Neural cell (in vitro differentiated cells): ENCODE results near the gene SUV39H1. TPM values are rescaled to one million over a fixed set of nuclear protein-coding genes. Genes with fewer than 3 reads are reported as not detected.
"Not testable (repeated sequence)": the region's sequence is repeated elsewhere in the genome, so short reads cannot be mapped to it uniquely, and the experiment has no call there.

Experiments used
- H2AFZ ChIP-seq: fragments of 200-600, 300-800 bp; sonication (generic), shearing (Covaris generic); 2 replicates; pipeline ENCODE4 v1.6.0; 2014; ENCODE audit warnings: low read depth, mild to moderate bottlenecking, antibody characterized with exemption, low read length, moderate library complexity
- H3F3A ChIP-seq: fragments of 200-600 bp; shearing (Covaris generic); 2 replicates; pipeline ENCODE4 v1.6.1; 2016; ENCODE audit warnings: mild to moderate bottlenecking, moderate library complexity, mixed read lengths, antibody characterized with exemption, low read length; ENCODE audit not compliant: insufficient read depth, poor library complexity, severe bottlenecking
- H3K27ac ChIP-seq: fragments of 200-600, 300-800 bp; sonication (generic), shearing (Covaris generic); 2 replicates; pipeline ENCODE4 v1.5.1; 2014; ENCODE audit warnings: mild to moderate bottlenecking, low read length, moderate library complexity
- H3K27me3 ChIP-seq: fragments of 300-800, 200-600 bp; sonication (generic), shearing (Covaris generic); 2 replicates; pipeline ENCODE4 v1.6.0; 2014; ENCODE audit warnings: mild to moderate bottlenecking, low read depth, low read length, moderate library complexity; ENCODE audit not compliant: insufficient read depth
- H3K36me3 ChIP-seq: fragments of 300-800, 200-600 bp; sonication (generic), shearing (Covaris generic); 2 replicates; pipeline ENCODE4 v1.5.1; 2014; ENCODE audit warnings: mild to moderate bottlenecking, antibody characterized with exemption, low read length, moderate library complexity; ENCODE audit not compliant: insufficient read depth
- H3K4me2 ChIP-seq: fragments of 300-800, 200-600 bp; sonication (generic), shearing (Covaris generic); 2 replicates; pipeline ENCODE4 v1.6.0; 2014; ENCODE audit warnings: mild to moderate bottlenecking, low read length
- H3K4me3 ChIP-seq: fragments of 300-800, 200-600 bp; sonication (generic), shearing (Covaris generic); 2 replicates; pipeline ENCODE4 v1.5.1; 2014; ENCODE audit warnings: mild to moderate bottlenecking, low read length, moderate library complexity
- H3K79me2 ChIP-seq: fragments of 200-600 bp; shearing (Covaris generic); replicated peaks from 2 replicates; pipeline ENCODE4 v1.6.0; 2014; ENCODE audit warnings: mild to moderate bottlenecking, low read length, moderate library complexity; ENCODE audit not compliant: insufficient read depth
- H3K9ac ChIP-seq: fragments of 300-800, 200-600 bp; sonication (generic), shearing (Covaris generic); 2 replicates; pipeline ENCODE4 v1.6.1; 2016; ENCODE audit warnings: mild to moderate bottlenecking, low read length, mixed read lengths
- H3K9me2 ChIP-seq: fragments of 200-600 bp; shearing (Covaris generic); 2 replicates; pipeline ENCODE4 v1.6.1; 2016; ENCODE audit warnings: mild to moderate bottlenecking, low read length, mixed read lengths; ENCODE audit not compliant: insufficient read depth
- H3K9me3 ChIP-seq: fragments of 200-600, 300-800 bp; sonication (generic), shearing (Covaris generic); 2 replicates; pipeline ENCODE4 v1.6.1; 2016; ENCODE audit warnings: mild to moderate bottlenecking, mixed run types, low read length, moderate library complexity, mixed read lengths
- H4K20me1 ChIP-seq: fragments of 200-600 bp; shearing (Covaris generic); 2 replicates; pipeline ENCODE4 v1.6.1; 2016; ENCODE audit warnings: mild to moderate bottlenecking, mixed run types; ENCODE audit not compliant: insufficient read depth
- EP300 ChIP-seq: fragments of 450-650 bp; conservative IDR thresholded peaks from 2 replicates; pipeline ENCODE4 v1.6.1; 2014; ENCODE audit warnings: antibody characterized with exemption, mild to moderate bottlenecking, moderate library complexity; ENCODE audit not compliant: poor library complexity, severe bottlenecking
- EZH2 ChIP-seq: fragments of 200-600, 300-800 bp; shearing (Covaris generic), sonication (generic); IDR thresholded peaks from 2 replicates; pipeline ENCODE4 v1.6.1; 2014; ENCODE audit warnings: antibody characterized with exemption, low read length, borderline replicate concordance, mild to moderate bottlenecking; ENCODE audit not compliant: insufficient read depth, poor library complexity, severe bottlenecking
- MXI1 ChIP-seq: fragments of 450-650 bp; conservative IDR thresholded peaks from 2 replicates; pipeline ENCODE4 v1.6.1; 2014; ENCODE audit warnings: antibody characterized with exemption, mild to moderate bottlenecking; ENCODE audit not compliant: poor library complexity, severe bottlenecking
- POLR2AphosphoS5 ChIP-seq: IDR thresholded peaks from 2 replicates; pipeline ENCODE4 v1.6.1; 2012
- RAD21 ChIP-seq: fragments of 450-650 bp; conservative IDR thresholded peaks from 2 replicates; pipeline ENCODE4 v1.6.1; 2014; ENCODE audit warnings: antibody characterized with exemption, mild to moderate bottlenecking, moderate library complexity
- SMC3 ChIP-seq: fragments of 450-650 bp; conservative IDR thresholded peaks from 2 replicates; pipeline ENCODE4 v1.6.1; 2014; ENCODE audit warnings: antibody characterized with exemption, mild to moderate bottlenecking, moderate library complexity; ENCODE audit not compliant: poor library complexity
- TAF1 ChIP-seq: IDR thresholded peaks from 2 replicates; pipeline ENCODE4 v1.6.1; 2012; ENCODE audit warnings: low read depth
- polyA plus RNA-seq: library from polyadenylated mRNA; depleted of rRNA; stranded (reverse); fragments of >200 nt; gene quantifications from 2 replicates; pipeline ENCODE4 v1.2.3, GENCODE V29; 2014
- TF ChIP-seq, protein P1 (sequence below): fragments of 450-650 bp; IDR thresholded peaks from 2 replicates; pipeline ENCODE4 v1.5.1; 2014; ENCODE audit warnings: antibody characterized with exemption, mild to moderate bottlenecking, moderate library complexity; ENCODE audit not compliant: poor library complexity, severe bottlenecking
- TF ChIP-seq, protein P2 (sequence below): IDR thresholded peaks from 2 replicates; pipeline ENCODE4 v1.6.1; 2012; ENCODE audit warnings: borderline replicate concordance

The SUV39H1 gene
- polyA plus RNA-seq, 1 donor from 2014 or later, result 3.2 TPM

DNA sequence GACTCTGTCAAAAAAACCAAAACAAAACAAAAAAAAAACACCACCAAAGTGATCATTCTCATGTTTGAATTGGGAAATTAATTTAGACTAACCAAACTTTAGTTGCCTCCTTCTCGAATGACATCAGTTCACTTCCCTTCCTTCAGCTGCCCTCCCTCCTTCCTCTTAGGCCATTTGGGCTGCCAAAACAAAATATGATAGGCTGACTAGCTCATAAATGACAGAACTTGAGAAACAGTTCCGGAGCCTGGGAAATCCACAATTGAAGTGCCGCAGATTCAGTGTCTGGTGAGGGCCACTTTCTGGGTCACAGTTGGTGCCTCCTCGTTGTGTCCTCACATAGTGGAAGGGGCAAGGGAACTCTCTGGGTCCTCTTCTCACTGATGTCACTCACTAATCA is 29.0 kb upstream of the SUV39H1 start:
- no peaks in the 10 kb centered on the region for H3K27me3 ChIP-seq

DNA sequence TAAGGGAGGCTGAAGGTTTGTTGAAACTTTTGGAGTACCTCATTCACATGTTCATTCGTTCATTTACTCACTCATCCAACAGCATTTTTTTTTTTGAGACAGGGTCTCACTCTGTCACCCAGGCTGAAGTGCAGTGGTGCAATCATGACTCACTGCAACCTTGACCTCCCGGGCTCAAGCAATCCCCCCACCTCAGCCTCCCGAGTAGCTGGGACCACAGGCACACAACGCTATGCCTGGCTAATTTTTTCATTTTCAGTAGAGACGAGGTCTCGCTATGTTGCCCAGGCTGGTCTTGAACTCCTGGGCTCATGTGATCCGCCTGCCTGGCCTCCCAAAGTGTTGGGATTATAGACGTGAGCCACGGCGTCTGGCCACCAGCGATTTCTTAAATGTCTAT is 28.3 kb upstream of the SUV39H1 start:
- H3K4me2 ChIP-seq, H3K27ac ChIP-seq, H3K79me2 ChIP-seq, H3K9me2 ChIP-seq, H2AFZ ChIP-seq, H4K20me1 ChIP-seq, H3K27me3 ChIP-seq, H3K4me3 ChIP-seq, H3K36me3 ChIP-seq, H3K9me3 ChIP-seq, H3K9ac ChIP-seq, H3F3A ChIP-seq: not testable (repeated sequence)

More for the DNA sequence above, 29.0 kb upstream of the SUV39H1 start:
- Histone ChIP-seq H3K9me3 (no peaks in the 10 kb centered on the region), H3K36me3 (no peaks in the 10 kb centered on the region), H3K9me2 (no peaks in the 10 kb centered on the region), H2AFZ (no peak overlapping the region), H3K4me2 (no peak overlapping the region), H3F3A (no peaks in the 10 kb centered on the region), H4K20me1 (no peaks in the 10 kb centered on the region), H3K79me2 (no peaks in the 10 kb centered on the region), H3K27ac (no peak overlapping the region), H3K9ac (no peak overlapping the region), H3K4me3 (no peak overlapping the region)
- TF ChIP-seq TAF1, result no peak
- TF ChIP-seq EP300, result no peak
- TF ChIP-seq, protein P1, sequence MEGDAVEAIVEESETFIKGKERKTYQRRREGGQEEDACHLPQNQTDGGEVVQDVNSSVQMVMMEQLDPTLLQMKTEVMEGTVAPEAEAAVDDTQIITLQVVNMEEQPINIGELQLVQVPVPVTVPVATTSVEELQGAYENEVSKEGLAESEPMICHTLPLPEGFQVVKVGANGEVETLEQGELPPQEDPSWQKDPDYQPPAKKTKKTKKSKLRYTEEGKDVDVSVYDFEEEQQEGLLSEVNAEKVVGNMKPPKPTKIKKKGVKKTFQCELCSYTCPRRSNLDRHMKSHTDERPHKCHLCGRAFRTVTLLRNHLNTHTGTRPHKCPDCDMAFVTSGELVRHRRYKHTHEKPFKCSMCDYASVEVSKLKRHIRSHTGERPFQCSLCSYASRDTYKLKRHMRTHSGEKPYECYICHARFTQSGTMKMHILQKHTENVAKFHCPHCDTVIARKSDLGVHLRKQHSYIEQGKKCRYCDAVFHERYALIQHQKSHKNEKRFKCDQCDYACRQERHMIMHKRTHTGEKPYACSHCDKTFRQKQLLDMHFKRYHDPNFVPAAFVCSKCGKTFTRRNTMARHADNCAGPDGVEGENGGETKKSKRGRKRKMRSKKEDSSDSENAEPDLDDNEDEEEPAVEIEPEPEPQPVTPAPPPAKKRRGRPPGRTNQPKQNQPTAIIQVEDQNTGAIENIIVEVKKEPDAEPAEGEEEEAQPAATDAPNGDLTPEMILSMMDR, result no peak
- TF ChIP-seq EZH2, result no peak
- TF ChIP-seq POLR2AphosphoS5, result no peak
- TF ChIP-seq, protein P2, sequence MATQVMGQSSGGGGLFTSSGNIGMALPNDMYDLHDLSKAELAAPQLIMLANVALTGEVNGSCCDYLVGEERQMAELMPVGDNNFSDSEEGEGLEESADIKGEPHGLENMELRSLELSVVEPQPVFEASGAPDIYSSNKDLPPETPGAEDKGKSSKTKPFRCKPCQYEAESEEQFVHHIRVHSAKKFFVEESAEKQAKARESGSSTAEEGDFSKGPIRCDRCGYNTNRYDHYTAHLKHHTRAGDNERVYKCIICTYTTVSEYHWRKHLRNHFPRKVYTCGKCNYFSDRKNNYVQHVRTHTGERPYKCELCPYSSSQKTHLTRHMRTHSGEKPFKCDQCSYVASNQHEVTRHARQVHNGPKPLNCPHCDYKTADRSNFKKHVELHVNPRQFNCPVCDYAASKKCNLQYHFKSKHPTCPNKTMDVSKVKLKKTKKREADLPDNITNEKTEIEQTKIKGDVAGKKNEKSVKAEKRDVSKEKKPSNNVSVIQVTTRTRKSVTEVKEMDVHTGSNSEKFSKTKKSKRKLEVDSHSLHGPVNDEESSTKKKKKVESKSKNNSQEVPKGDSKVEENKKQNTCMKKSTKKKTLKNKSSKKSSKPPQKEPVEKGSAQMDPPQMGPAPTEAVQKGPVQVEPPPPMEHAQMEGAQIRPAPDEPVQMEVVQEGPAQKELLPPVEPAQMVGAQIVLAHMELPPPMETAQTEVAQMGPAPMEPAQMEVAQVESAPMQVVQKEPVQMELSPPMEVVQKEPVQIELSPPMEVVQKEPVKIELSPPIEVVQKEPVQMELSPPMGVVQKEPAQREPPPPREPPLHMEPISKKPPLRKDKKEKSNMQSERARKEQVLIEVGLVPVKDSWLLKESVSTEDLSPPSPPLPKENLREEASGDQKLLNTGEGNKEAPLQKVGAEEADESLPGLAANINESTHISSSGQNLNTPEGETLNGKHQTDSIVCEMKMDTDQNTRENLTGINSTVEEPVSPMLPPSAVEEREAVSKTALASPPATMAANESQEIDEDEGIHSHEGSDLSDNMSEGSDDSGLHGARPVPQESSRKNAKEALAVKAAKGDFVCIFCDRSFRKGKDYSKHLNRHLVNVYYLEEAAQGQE, result no peak
- TF ChIP-seq MXI1, result no peak
- no peak for TF ChIP-seq RAD21
- no peak for TF ChIP-seq SMC3
